ENCODE data around the gene CCDC146.
A peak's percentile ranks its signal among the peaks of the same experiment; 100 is the strongest.
"Not testable (repeated sequence)": the region's sequence is repeated elsewhere in the genome, so short reads cannot be mapped to it uniquely, and the experiment has no call there.

CCDC146 gene

GRCh38 chr7:77202481-77202976 is 80.1 kb downstream of the CCDC146 start:
- DNase-seq, result no peak

- no peak for DNase-seq
These were observed 83.3 kb downstream of the CCDC146 start for GRCh38 chr7:77205706-77206105.

GRCh38 chr7:77208416-77208815 is 86.0 kb downstream of the CCDC146 start:
- DNase-seq, result no peak

- no peak for DNase-seq
These were observed 87.2 kb downstream of the CCDC146 start for GRCh38 chr7:77209479-77210139.

- no peak for DNase-seq
These were observed 93.9 kb downstream of the CCDC146 start for GRCh38 chr7:77216181-77216845.

- DNase-seq, result no peak
These were observed 95.2 kb downstream of the CCDC146 start for GRCh38 chr7:77217474-77218185.

GRCh38 chr7:77219701-77220331 is 97.4 kb downstream of the CCDC146 start:
- not testable (repeated sequence) for DNase-seq

- no peak for DNase-seq
These were observed 99.7 kb downstream of the CCDC146 start for GRCh38 chr7:77222065-77222464.

GRCh38 chr7:77222819-77223218 is 100.4 kb downstream of the CCDC146 start:
- peak in 3 of 6 experiments; percentile 12 to 31 (median 13) for DNase-seq

- no peak for DNase-seq
These were observed 100.8 kb downstream of the CCDC146 start for GRCh38 chr7:77223261-77223660.

- DNase-seq, result no peak
These were observed 104.0 kb downstream of the CCDC146 start for GRCh38 chr7:77226357-77226839.

GRCh38 chr7:77228795-77229194 is 106.4 kb downstream of the CCDC146 start:
- DNase-seq, result not testable (repeated sequence)

GRCh38 chr7:77232467-77232866 is 110.1 kb downstream of the CCDC146 start:
- DNase-seq, result no peak

GRCh38 chr7:77235276-77235675 is 112.9 kb downstream of the CCDC146 start:
- DNase-seq, result no peak

GRCh38 chr7:77238703-77239136 is 116.3 kb downstream of the CCDC146 start:
- no peak for DNase-seq

GRCh38 chr7:77239471-77239870 is 117.1 kb downstream of the CCDC146 start:
- peak in 1 of 6 experiments; percentile 1 for DNase-seq

- no peak for DNase-seq
These were observed 119.7 kb downstream of the CCDC146 start for GRCh38 chr7:77242068-77242467.

GRCh38 chr7:77242554-77242953 is 120.1 kb downstream of the CCDC146 start:
- no peak for DNase-seq

GRCh38 chr7:77244222-77244934 is 122.0 kb downstream of the CCDC146 start:
- no peak for DNase-seq

- DNase-seq, result no peak
These were observed 122.8 kb downstream of the CCDC146 start for GRCh38 chr7:77245015-77245755.

- no peak for DNase-seq
These were observed 123.7 kb downstream of the CCDC146 start for GRCh38 chr7:77246026-77246640.
